Stomach (tissue), 9 donors: ENCODE results near the gene REX1BD. TPM values are rescaled to one million over a fixed set of nuclear protein-coding genes. Genes with fewer than 3 reads are reported as not detected.
"Not testable (repeated sequence)": the region's sequence is repeated elsewhere in the genome, so short reads cannot be mapped to it uniquely, and the experiment has no call there.

Experiments used
- DNase-seq, 2 donors: peaks; one replicate each; pipeline versions ENCODE4 v3.0.0 to v3.0.0-alpha.2; 2013 to 2019
- H3K27ac ChIP-seq, 5 donors: fragments of 200-600 bp in 4 of 5; sonication (generic) in 4 of 5; one replicate each; pipeline ENCODE4 v1.5.1; 2013 to 2019; ENCODE audit warnings: mild to moderate bottlenecking in 1 of 5, moderate library complexity in 1 of 5
- H3K27me3 ChIP-seq, 3 donors: fragments of 200-600 bp; sonication (generic); one replicate each; pipeline ENCODE4 v1.5.1; 2017 to 2019; ENCODE audit warnings: mixed run types in 1 of 3
- H3K36me3 ChIP-seq, 4 donors: fragments of 200-600 bp; sonication (generic); 1 replicate in 3 of 4; 2 replicates in 1 of 4; pipeline ENCODE4 v1.5.1; 2016 to 2019
- H3K4me1 ChIP-seq, 4 donors: fragments of 200-600 bp; sonication (generic); one replicate each; pipeline ENCODE4 v1.5.1; 2016 to 2019
- H3K4me3 ChIP-seq, 4 donors: fragments of 200-600 bp; sonication (generic) in 3 of 4; one replicate each; pipeline ENCODE4 v1.5.1; 2016 to 2019; ENCODE audit warnings: mild to moderate bottlenecking in 1 of 4
- H3K9me3 ChIP-seq, 4 donors: fragments of 200-600 bp; sonication (generic); one replicate each; pipeline ENCODE4 v1.5.1; 2016 to 2019
- EP300 ChIP-seq: sonication (generic); formaldehyde crosslinking; IDR thresholded peaks from one replicate; pipeline ENCODE4 v1.6.1; 2017; ENCODE audit warnings: antibody characterized with exemption
- POLR2A ChIP-seq, 4 donors: fragments of 450-650 bp; IDR thresholded peaks; one replicate each; pipeline ENCODE4 v1.6.1; 2016; ENCODE audit warnings: antibody characterized with exemption in 4 of 4, control low read depth in 2 of 4, mild to moderate bottlenecking in 1 of 4, moderate library complexity in 1 of 4
- POLR2AphosphoS5 ChIP-seq, 3 donors: sonication (generic); formaldehyde crosslinking; IDR thresholded peaks; one replicate each; pipeline ENCODE4 v1.6.1; 2016; ENCODE audit warnings: antibody characterized with exemption in 3 of 3
- WGBS, 5 donors: extraction: QIAGEN DNeasy Blood & Tissue Kit in 3 of 5; methylation state at CpG; one replicate each; pipeline versions ENCODE4 v1.1.5 to v1.1.7; 2013 to 2018; 5-methylcytosine and 5-hydroxymethylcytosine counted together
- intact Hi-C: fragments of 100-400 bp; cut with DNase I; formaldehyde crosslinking; loops from one replicate; pipeline ENCODE4 v1.15.1; 2023; ENCODE audit warnings: low total_unique reads
- polyA plus RNA-seq, 3 donors: library from polyadenylated mRNA; stranded (reverse); fragments of 200-250 nt; gene quantifications; one replicate each; pipeline ENCODE4 v1.2.3, GENCODE V29; 2013
- total RNA-seq, 5 donors: library from RNA; depleted of rRNA; stranded (reverse); fragments of >200 nt; gene quantifications; one replicate each; pipeline versions ENCODE4 v1.1.0 to v1.2.3, GENCODE V29; 2014 to 2016
- TF ChIP-seq, protein P1 (sequence below), 7 experiments: fragments of 450-650 bp in 4 of 7; fragments of 200-600 bp in 3 of 7; sonication (generic) in 3 of 7; IDR thresholded peaks; one replicate each; pipeline ENCODE4 v1.5.1; 2016 to 2019; ENCODE audit warnings: antibody characterized with exemption in 7 of 7, control low read depth in 2 of 7, mild to moderate bottlenecking in 1 of 7
- donor health status: healthy with polysubstance abuse.
- donor health status: Bipolar disorder and iron deficiency.
- donor health status: healthy.

Gene REX1BD
- total and polyA plus RNA-seq, 8 donors: 15.6 to 483 (median 114) TPM

DNA sequence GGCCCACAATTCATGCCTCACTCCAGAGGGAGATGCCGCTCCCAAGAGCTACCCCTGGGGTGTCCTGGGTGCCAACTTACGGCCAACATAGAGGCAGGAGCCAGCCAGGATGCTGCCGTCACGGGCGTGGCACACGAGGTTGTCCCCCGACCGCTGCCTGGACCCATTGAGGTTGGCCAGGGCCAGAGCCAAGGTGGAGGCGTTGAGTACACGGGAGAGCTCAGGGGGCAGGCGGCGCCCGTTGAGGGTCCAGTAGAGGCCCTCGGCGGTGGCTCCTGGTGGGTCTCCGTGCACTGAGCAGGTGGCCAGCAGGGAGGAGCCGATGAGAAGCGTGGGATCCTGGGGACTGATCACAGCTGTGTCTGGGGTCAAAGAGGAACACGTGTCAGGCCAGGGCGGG lies 10.9 kb downstream of the REX1BD start:
- TF ChIP-seq POLR2AphosphoS5 (IDR thresholded peaks at IDR 0.05) (no peak), EP300 (no peak), POLR2A (IDR thresholded peaks at IDR 0.05) (no peak)
- TF ChIP-seq, protein P1, sequence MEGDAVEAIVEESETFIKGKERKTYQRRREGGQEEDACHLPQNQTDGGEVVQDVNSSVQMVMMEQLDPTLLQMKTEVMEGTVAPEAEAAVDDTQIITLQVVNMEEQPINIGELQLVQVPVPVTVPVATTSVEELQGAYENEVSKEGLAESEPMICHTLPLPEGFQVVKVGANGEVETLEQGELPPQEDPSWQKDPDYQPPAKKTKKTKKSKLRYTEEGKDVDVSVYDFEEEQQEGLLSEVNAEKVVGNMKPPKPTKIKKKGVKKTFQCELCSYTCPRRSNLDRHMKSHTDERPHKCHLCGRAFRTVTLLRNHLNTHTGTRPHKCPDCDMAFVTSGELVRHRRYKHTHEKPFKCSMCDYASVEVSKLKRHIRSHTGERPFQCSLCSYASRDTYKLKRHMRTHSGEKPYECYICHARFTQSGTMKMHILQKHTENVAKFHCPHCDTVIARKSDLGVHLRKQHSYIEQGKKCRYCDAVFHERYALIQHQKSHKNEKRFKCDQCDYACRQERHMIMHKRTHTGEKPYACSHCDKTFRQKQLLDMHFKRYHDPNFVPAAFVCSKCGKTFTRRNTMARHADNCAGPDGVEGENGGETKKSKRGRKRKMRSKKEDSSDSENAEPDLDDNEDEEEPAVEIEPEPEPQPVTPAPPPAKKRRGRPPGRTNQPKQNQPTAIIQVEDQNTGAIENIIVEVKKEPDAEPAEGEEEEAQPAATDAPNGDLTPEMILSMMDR (IDR thresholded peaks at IDR 0.05): no peak
- Histone ChIP-seq H3K4me1 (peaks cover 13 to 26% (median 24%) of the 10 kb centered on the region in 4 donors), H3K36me3 (no peaks in the 10 kb centered on the region), H3K4me3 (no peak overlapping the region), H3K9me3 (no peaks in the 10 kb centered on the region), H3K27ac (no peak overlapping the region), H3K27me3 (peaks cover 8 to 97% (median 67%) of the 10 kb centered on the region in 3 donors)
- no peak for DNase-seq
- intact Hi-C loops: no loop called here
- 76 to 85% (median 80%) methylated on average over 19 to 20 of the region's 20 CpGs for WGBS, 5 donors

DNA sequence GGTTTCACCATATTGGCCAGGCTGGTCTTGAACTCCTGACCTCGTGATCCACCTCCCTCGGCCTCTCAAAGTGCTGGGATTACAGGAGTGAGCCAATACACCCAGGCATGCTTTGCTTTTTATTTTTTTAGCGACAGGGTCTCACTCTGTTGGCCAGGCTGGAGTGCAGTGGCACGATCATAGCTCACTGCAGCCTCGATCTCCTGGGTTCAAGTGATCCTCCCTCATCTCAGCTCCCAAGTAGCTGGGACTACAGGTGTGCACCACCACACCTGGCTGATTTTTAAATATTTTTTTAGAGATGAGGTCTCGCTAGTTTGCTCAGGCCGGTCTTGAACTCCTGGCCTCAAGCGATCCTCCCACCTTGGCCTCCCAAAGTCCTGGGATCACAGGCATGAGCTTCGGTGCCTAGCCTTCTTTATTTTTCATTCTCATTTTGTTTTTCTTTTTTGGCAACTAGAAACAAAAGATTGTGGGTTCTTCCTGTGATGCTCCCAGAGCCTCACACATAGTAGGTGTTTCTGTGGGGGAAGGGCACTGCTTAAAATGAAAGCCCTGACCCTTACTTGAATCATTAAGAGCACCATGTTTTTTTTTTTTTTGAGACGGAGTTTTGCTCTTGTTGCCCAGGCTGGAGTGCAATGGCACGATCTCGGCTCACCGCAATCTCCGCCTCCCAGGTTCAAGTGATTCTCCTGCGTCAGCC lies 12.2 kb downstream of the REX1BD start:
- not testable (repeated sequence) for H3K9me3 ChIP-seq, DNase-seq
- peaks cover 21 to 97% (median 75%) of the 10 kb centered on the region in 3 donors for H3K27me3 ChIP-seq

DNA sequence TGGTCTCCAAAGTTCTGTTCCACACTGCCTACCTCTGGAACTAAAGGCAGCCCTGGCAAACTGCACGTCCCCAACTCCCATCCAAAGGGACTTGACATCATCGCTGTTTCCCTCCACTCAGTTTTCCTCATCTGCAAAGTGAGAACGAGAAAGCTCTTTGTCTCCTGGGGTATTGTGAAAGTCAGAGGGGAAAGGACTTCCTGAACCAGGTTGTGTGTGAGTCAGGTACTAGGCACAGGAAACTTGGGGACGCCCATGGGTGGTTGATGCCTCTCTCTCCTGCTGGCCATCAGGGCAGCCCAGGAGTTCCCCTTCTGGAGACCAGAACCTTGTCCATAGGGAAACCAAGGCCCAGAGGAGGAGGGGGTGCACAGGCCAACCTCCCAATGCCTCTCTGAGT lies 13.3 kb downstream of the REX1BD start:
- TF ChIP-seq POLR2A (IDR thresholded peaks at IDR 0.05): no peak
- TF ChIP-seq POLR2AphosphoS5 (IDR thresholded peaks at IDR 0.05): no peak
- TF ChIP-seq, protein P1 (IDR thresholded peaks at IDR 0.05): no peak
- TF ChIP-seq EP300: no peak
- 65 to 77% (median 75%) methylated on average over 4 of the region's 4 CpGs for WGBS, 5 donors
- Histone ChIP-seq H3K36me3 (no peaks in the 10 kb centered on the region), H3K9me3 (no peaks in the 10 kb centered on the region), H3K27ac (no peak overlapping the region), H3K4me1 (peaks cover 12 to 27% (median 25%) of the 10 kb centered on the region in 4 donors), H3K27me3 (peaks cover 26 to 96% (median 73%) of the 10 kb centered on the region in 3 donors), H3K4me3 (no peak overlapping the region)
- no peak for DNase-seq
- intact Hi-C loops: no loop called here

More for the DNA sequence above, 12.2 kb downstream of the REX1BD start:
- H3K4me1 ChIP-seq: peaks cover 6 to 23% (median 22%) of the 10 kb centered on the region in 4 donors
- H3K36me3 ChIP-seq, intact Hi-C loops, H3K4me3 ChIP-seq, H3K27ac ChIP-seq: not testable (repeated sequence)
- WGBS, 5 donors: 85 to 93% (median 92%) methylated on average over 15 of the region's 15 CpGs

DNA sequence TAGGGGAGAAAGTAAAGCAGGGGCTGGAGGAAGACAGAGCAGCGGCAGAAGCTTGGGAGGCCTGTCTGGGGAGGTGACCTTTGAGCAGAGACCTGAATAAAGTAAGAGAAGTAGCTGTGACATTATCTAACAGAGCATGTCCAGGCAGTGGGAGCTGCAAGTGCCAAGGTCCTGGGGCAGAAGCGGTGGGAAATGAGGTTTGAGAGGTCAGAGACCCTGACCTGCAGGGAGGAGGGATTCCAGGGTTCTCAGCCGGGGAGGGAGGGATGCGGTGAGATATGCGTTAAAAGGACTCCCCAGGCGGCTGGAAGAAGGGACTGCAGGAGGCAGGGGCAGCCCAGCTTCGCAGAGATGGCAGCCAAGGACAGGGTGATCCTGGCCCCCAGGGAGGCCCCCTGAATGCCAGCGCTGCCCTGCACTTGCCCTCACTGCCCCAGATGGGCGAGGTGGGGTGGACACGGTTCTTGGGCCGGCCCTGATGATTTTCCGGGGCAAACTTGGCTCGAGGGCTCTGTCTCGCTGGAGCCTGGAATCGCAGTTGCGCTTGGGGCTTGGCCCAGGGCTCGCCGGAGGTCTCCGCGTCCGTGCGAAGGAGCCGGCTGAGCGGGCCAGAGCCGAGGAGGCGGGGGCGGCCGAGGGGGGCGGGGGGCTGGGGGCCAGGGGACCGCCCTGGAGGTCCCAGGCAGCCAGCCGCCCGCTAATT lies 14.8 kb downstream of the REX1BD start:
- WGBS, 5 donors: 6 to 32% (median 9%) methylated on average over 7 to 32 of the region's 32 CpGs
- Histone ChIP-seq H3K27ac (no peak overlapping the region), H3K27me3 (peaks cover 38 to 96% (median 77%) of the 10 kb centered on the region in 3 donors), H3K36me3 (no peaks in the 10 kb centered on the region), H3K4me1 (peaks cover 23 to 37% (median 35%) of the 10 kb centered on the region in 4 donors), H3K9me3 (no peaks in the 10 kb centered on the region), H3K4me3 (no peak overlapping the region)
- intact Hi-C loops: no loop called here
- DNase-seq: no peak
- TF ChIP-seq POLR2AphosphoS5 (IDR thresholded peaks at IDR 0.05): no peak
- no peak for TF ChIP-seq EP300
- TF ChIP-seq, protein P1 (IDR thresholded peaks at IDR 0.05): no peak
- no peak for TF ChIP-seq POLR2A (IDR thresholded peaks at IDR 0.05)
